Loucy (cell line): ENCODE data around the gene KSR2.

ENCODE experiments used
- CTCF ChIP-seq: fragments of 200-600 bp; sonication (generic); conservative IDR thresholded peaks from 2 replicates; pipeline ENCODE4 v1.5.1; 2014; ENCODE audit warnings: mild to moderate bottlenecking, antibody characterized with exemption, low read length
- EZH2phosphoT487 ChIP-seq: fragments of 200-600 bp; IDR thresholded peaks from 2 replicates; pipeline ENCODE4 v1.6.1; 2018; ENCODE audit warnings: antibody characterized with exemption, mild to moderate bottlenecking, moderate library complexity, borderline replicate concordance

- TF ChIP-seq CTCF (no peak), EZH2phosphoT487 (no peak)
These were observed 454.8 kb downstream of the KSR2 start for GRCh38 chr12:117514016-117514415.
